Choroid plexus epithelial cell (primary cell): ENCODE data around the gene KCNK2.
A peak's percentile ranks its signal among the peaks of the same experiment; 100 is the strongest.

Experiments
- DNase-seq: peaks from one replicate; pipeline ENCODE4 v3.0.0-alpha.2; 2010; ENCODE audit warnings: low read depth
- H3K4me3 ChIP-seq: 2 replicates; pipeline ENCODE4 v1.5.1; 2011; ENCODE audit warnings: low read depth, mild to moderate bottlenecking, control low read depth, low read length, moderate library complexity
- CTCF ChIP-seq: conservative IDR thresholded peaks from 2 replicates; pipeline ENCODE4 v1.5.1; 2011; ENCODE audit warnings: low read depth, mild to moderate bottlenecking, control low read depth, inconsistent platforms, low read length, moderate library complexity

KCNK2 gene

GRCh38 chr1:215052256-215053015 lies 30.1 kb upstream of the KCNK2 start:
- no peak for TF ChIP-seq CTCF
- no peak overlapping the region for H3K4me3 ChIP-seq
- no peak for DNase-seq

GRCh38 chr1:215054266-215054665 lies 28.3 kb upstream of the KCNK2 start:
- no peak overlapping the region for H3K4me3 ChIP-seq
- no peak for TF ChIP-seq CTCF
- DNase-seq: no peak

GRCh38 chr1:215055281-215055935 lies 27.1 kb upstream of the KCNK2 start:
- DNase-seq: no peak
- no peak for TF ChIP-seq CTCF
- H3K4me3 ChIP-seq: no peak overlapping the region

GRCh38 chr1:215056584-215056983 lies 26.0 kb upstream of the KCNK2 start:
- TF ChIP-seq CTCF: no peak
- H3K4me3 ChIP-seq: no peak overlapping the region
- peak; percentile 42 for DNase-seq

GRCh38 chr1:215059947-215060346 lies 22.6 kb upstream of the KCNK2 start:
- no peak for DNase-seq
- H3K4me3 ChIP-seq: no peak overlapping the region
- TF ChIP-seq CTCF: no peak

- no peak for TF ChIP-seq CTCF
- no peak for DNase-seq
- no peak overlapping the region for H3K4me3 ChIP-seq
These were observed 18.2 kb upstream of the KCNK2 start for GRCh38 chr1:215064327-215064726.

- DNase-seq: no peak
- H3K4me3 ChIP-seq: no peak overlapping the region
- no peak for TF ChIP-seq CTCF
These were observed 11.5 kb upstream of the KCNK2 start for GRCh38 chr1:215071078-215071477.
